GM04503 (cell line): Measurements from ENCODE around the gene SEPTIN11.

Source experiments
- DNase-seq: peaks from one replicate; pipeline ENCODE4 v3.0.0-alpha.2; 2012; ENCODE audit warnings: low read depth

Gene SEPTIN11

GRCh38 chr4:76980261-76980660 lies 30.7 kb downstream of the SEPTIN11 start:
- DNase-seq: no peak

GRCh38 chr4:76981644-76982043 lies 32.1 kb downstream of the SEPTIN11 start:
- no peak for DNase-seq

- DNase-seq: no peak
Observed at GRCh38 chr4:76982638-76983584, 33.4 kb downstream of the SEPTIN11 start.

- DNase-seq: no peak
Observed at GRCh38 chr4:76984127-76984526, 34.6 kb downstream of the SEPTIN11 start.

- peak; percentile 100 for DNase-seq
Observed at GRCh38 chr4:76984788-76985211, 35.2 kb downstream of the SEPTIN11 start.

GRCh38 chr4:76987153-76987591 lies 37.6 kb downstream of the SEPTIN11 start:
- peak; percentile 99 for DNase-seq

- no peak for DNase-seq
Observed at GRCh38 chr4:76987685-76988084, 38.1 kb downstream of the SEPTIN11 start.

GRCh38 chr4:76989391-76990061 lies 40.0 kb downstream of the SEPTIN11 start:
- no peak for DNase-seq

- DNase-seq: peak; percentile 95
Observed at GRCh38 chr4:76990288-76991080, 40.9 kb downstream of the SEPTIN11 start.

- no peak for DNase-seq
Observed at GRCh38 chr4:76991161-76991660, 41.7 kb downstream of the SEPTIN11 start.

GRCh38 chr4:76993787-76994641 lies 44.5 kb downstream of the SEPTIN11 start:
- no peak for DNase-seq

- no peak for DNase-seq
Observed at GRCh38 chr4:76995776-76996175, 46.2 kb downstream of the SEPTIN11 start.

- DNase-seq: no peak
Observed at GRCh38 chr4:76996445-76996844, 46.9 kb downstream of the SEPTIN11 start.

GRCh38 chr4:76997077-76997476 lies 47.5 kb downstream of the SEPTIN11 start:
- no peak for DNase-seq

- DNase-seq: no peak
Observed at GRCh38 chr4:76997532-76997931, 48.0 kb downstream of the SEPTIN11 start.

- no peak for DNase-seq
Observed at GRCh38 chr4:76998251-76998901, 48.8 kb downstream of the SEPTIN11 start.
